Peyer's patch (tissue), 4 donors: ENCODE data around the gene CHTOP. TPM values are rescaled to one million over a fixed set of nuclear protein-coding genes. Genes with fewer than 3 reads are reported as not detected.

ENCODE experiments used
- DNase-seq, 3 donors: peaks; one replicate each; pipeline ENCODE4 v3.0.0-alpha.2; 2017 to 2019
- H3K27ac ChIP-seq, 4 donors: fragments of 200-600 bp; sonication (generic); one replicate each; pipeline ENCODE4 v1.5.1; 2016 to 2019
- H3K27me3 ChIP-seq, 2 donors: fragments of 200-600 bp; sonication (generic); one replicate each; pipeline ENCODE4 v1.5.1; 2019
- H3K36me3 ChIP-seq, 3 donors: fragments of 200-600 bp; sonication (generic); one replicate each; pipeline ENCODE4 v1.5.1; 2016 to 2019
- H3K4me1 ChIP-seq, 4 donors: fragments of 200-600 bp; sonication (generic); one replicate each; pipeline ENCODE4 v1.5.1; 2016 to 2019
- H3K4me3 ChIP-seq, 4 donors: fragments of 200-600 bp; sonication (generic); 1 replicate in 3 of 4; 2 replicates in 1 of 4; pipeline ENCODE4 v1.5.1; 2016 to 2019; ENCODE audit warnings: mild to moderate bottlenecking in 1 of 4
- H3K9me3 ChIP-seq, 4 donors: fragments of 200-600 bp; sonication (generic); one replicate each; pipeline ENCODE4 v1.5.1; 2016 to 2019; ENCODE audit warnings: mild to moderate bottlenecking in 1 of 4
- POLR2A ChIP-seq, 2 donors: fragments of 450-650 bp; IDR thresholded peaks; one replicate each; pipeline ENCODE4 v1.5.1; 2017; ENCODE audit warnings: antibody characterized with exemption in 2 of 2, mild to moderate bottlenecking in 2 of 2, moderate library complexity in 2 of 2
- total RNA-seq, 4 donors: library from RNA; depleted of rRNA; stranded (reverse); fragments of >200 nt; gene quantifications; one replicate each; pipeline ENCODE4 v1.1.0, GENCODE V29; 2016
- TF ChIP-seq, protein P1 (sequence below), 6 experiments: fragments of 450-650 bp in 4 of 6; fragments of 200-600 bp in 2 of 6; sonication (generic) in 1 of 6; IDR thresholded peaks; one replicate each; pipeline ENCODE4 v1.5.1; 2017 to 2019; ENCODE audit warnings: antibody characterized with exemption in 6 of 6, mild to moderate bottlenecking in 3 of 6, moderate library complexity in 1 of 6

Gene CHTOP
- total RNA-seq, 4 donors from 2014 or later = 53.8 to 80.8 (median 68.7) TPM

DNA sequence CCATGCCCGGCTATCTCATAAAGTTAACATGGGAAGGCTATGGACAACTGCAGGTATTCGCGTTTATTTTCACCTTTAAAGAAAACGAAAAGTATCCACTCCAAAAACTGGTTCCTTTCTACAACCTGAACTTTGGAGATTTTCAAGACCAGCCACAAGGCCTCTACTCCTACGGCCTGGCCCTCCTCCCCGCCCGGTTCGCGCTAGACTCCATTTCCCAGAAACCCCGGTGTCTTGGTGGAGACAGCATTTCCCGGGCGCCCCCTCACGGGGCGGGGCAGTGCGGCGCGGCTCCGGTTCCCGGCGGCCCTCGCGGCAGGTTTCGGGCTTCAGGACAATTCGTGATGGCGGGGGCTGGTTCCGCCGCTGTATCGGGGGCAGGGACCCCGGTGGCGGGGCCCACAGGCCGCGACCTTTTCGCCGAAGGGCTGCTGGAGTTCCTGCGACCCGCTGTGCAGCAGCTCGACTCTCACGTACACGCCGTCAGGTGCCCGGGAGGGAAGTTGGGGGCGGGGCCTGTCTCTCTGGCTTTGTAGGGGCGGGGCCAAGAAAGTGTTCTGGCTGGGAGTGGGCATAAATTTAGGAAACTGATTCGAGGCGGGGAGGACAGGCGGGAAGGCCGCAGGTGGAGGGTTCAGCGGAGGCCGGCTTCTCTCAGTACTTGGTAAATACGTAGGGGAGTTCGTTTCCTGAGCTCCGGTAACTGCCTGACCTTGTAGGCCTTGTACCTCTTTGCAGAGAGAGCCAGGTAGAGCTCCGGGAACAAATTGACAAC lies 24.7 kb downstream of the CHTOP start, which contains the start of gene SNAPIN:
Gene SNAPIN, plus strand, starts transcription at position 304 of the 775 bp plus-strand sequence. Its CDS starts 41 bp downstream, at position 345.
- TF ChIP-seq POLR2A (IDR thresholded peaks at IDR 0.05) = peak; percentile 54 to 60
- TF ChIP-seq, protein P1, sequence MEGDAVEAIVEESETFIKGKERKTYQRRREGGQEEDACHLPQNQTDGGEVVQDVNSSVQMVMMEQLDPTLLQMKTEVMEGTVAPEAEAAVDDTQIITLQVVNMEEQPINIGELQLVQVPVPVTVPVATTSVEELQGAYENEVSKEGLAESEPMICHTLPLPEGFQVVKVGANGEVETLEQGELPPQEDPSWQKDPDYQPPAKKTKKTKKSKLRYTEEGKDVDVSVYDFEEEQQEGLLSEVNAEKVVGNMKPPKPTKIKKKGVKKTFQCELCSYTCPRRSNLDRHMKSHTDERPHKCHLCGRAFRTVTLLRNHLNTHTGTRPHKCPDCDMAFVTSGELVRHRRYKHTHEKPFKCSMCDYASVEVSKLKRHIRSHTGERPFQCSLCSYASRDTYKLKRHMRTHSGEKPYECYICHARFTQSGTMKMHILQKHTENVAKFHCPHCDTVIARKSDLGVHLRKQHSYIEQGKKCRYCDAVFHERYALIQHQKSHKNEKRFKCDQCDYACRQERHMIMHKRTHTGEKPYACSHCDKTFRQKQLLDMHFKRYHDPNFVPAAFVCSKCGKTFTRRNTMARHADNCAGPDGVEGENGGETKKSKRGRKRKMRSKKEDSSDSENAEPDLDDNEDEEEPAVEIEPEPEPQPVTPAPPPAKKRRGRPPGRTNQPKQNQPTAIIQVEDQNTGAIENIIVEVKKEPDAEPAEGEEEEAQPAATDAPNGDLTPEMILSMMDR (IDR thresholded peaks at IDR 0.05) = peak in 4 of 6 experiments; percentile 7 to 33 (median 24)
- H3K27ac ChIP-seq = peak within 1 kb of the TSS; percentile 89 to 96 (median 95)
- H3K36me3 ChIP-seq = peaks cover 0 to 31% (median 0%) of the 10 kb centered on the region in 3 donors
- H3K4me3 ChIP-seq = peak within 1 kb of the TSS; percentile 68 to 89 (median 80)
- H3K9me3 ChIP-seq = no peaks in the 10 kb centered on the region
- no peaks in the 10 kb centered on the region for H3K27me3 ChIP-seq
- peak; percentile 93 to 96 (median 95) for DNase-seq
- H3K4me1 ChIP-seq = peaks cover 0 to 9% (median 0%) of the 10 kb centered on the region in 4 donors

DNA sequence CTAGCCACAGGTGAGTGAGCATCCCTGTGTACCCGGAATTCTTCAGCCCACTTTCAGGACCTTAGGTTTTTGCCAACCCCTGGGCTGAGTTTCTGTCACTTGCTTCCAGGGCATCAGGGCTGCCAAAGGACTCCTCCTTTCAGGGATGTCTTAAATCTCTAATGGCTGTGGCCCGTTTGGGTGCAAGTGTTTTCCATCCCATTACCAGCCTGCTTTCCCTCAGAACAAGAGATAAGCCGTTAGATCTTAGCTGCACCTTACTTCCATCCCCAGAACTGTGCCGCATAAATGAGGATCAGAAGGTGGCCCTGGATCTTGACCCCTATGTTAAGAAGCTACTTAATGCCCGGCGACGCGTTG lies 25.3 kb downstream of the CHTOP start:
- DNase-seq = no peak
- no peak for TF ChIP-seq POLR2A (IDR thresholded peaks at IDR 0.05)
- TF ChIP-seq, protein P1 (IDR thresholded peaks at IDR 0.05) = no peak

DNA sequence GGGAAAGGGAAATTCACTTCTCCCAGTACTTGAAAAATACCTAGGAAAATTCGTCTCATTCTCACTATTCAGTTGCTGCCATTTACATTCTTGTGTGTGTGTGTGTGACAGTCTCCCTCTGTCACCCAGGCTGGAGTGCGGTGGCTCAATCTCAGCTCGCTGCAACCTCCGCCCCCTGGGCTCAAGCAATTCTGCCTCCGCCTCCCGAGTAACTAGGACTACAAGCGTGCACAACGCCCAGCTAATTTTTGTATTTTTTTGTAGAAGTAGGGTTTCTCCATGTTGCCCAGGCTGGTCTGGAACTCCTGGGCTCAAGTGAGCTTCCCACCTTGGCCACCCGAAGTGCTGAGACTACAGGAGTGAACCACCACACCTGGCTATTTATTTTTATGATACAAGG lies 25.8 kb downstream of the CHTOP start:
- Histone ChIP-seq H3K9me3 (no peaks in the 10 kb centered on the region), H3K27ac (peak overlapping the region in 1 of 4 donors; percentile 95), H3K4me1 (peaks cover 0 to 9% (median 0%) of the 10 kb centered on the region in 4 donors), H3K27me3 (no peaks in the 10 kb centered on the region), H3K4me3 (peak overlapping the region; percentile 68 to 89 (median 80)), H3K36me3 (peaks cover 0 to 41% (median 0%) of the 10 kb centered on the region in 3 donors)
- DNase-seq = peak in 1 of 3 donors; percentile 46
- TF ChIP-seq POLR2A (IDR thresholded peaks at IDR 0.05) = no peak
- TF ChIP-seq, protein P1 (IDR thresholded peaks at IDR 0.05) = no peak

More for the DNA sequence above, 25.3 kb downstream of the CHTOP start:
- Histone ChIP-seq H3K27ac (peak overlapping the region; percentile 89 to 96 (median 95)), H3K9me3 (no peaks in the 10 kb centered on the region), H3K36me3 (peaks cover 0 to 36% (median 0%) of the 10 kb centered on the region in 3 donors), H3K4me3 (peak overlapping the region; percentile 68 to 89 (median 80)), H3K4me1 (peaks cover 0 to 9% (median 0%) of the 10 kb centered on the region in 4 donors), H3K27me3 (no peaks in the 10 kb centered on the region)

DNA sequence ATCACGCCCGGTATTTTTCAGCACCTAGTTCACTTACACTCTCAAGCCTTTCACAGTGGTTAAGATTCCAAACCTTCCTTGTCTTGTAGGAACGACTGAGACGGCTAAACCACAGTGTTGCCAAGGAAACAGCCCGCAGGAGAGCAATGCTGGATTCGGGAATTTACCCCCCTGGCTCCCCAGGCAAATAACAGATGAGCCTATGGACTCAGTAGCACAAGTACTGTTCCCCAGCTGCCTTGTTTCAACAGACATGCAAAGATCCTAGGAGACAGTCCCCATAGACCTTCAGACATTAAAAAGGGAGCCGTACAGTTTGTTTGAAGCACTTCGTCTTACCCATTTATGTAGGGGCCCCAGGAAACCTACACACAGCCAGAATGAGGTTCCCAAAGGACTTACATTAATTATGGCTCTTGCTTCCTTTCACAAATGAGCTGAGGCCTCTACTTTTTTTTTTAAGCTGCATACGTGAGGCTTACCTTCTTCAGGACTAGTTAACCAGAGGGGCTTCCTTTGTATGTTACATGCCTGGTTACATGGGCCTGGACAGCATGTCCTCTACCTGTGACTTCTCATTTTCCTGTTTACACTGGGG lies 27.3 kb downstream of the CHTOP start:
- Histone ChIP-seq H3K27ac (no peak overlapping the region), H3K9me3 (no peaks in the 10 kb centered on the region), H3K36me3 (peaks cover 0 to 57% (median 0%) of the 10 kb centered on the region in 3 donors), H3K27me3 (no peaks in the 10 kb centered on the region), H3K4me1 (peaks cover 0 to 9% (median 0%) of the 10 kb centered on the region in 4 donors), H3K4me3 (no peak overlapping the region)
- no peak for TF ChIP-seq POLR2A (IDR thresholded peaks at IDR 0.05)
- TF ChIP-seq, protein P1 (IDR thresholded peaks at IDR 0.05) = no peak
- DNase-seq = peak in 1 of 3 donors; percentile 6

DNA sequence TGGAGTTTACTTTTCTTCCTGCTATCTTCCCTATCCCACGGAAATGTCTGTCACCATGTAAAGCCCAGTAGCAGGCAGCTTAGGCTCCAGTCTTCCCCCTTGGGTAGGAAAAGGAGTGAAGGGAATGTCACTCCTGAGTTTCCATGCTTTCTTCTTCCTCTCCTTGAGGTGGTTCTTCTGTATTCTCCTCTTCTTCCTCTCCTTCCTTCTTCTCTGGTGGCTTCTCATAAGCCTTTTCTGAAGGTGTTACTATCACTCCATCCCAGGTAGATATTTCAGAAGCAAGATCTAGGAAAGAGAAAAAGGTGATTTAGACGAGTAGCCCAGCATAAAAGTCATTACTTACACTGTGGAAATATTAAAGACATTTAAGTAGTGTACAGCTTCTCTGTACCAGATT lies 28.4 kb downstream of the CHTOP start:
- Histone ChIP-seq H3K4me1 (peaks cover 0 to 9% (median 0%) of the 10 kb centered on the region in 4 donors), H3K27ac (no peak overlapping the region), H3K9me3 (no peaks in the 10 kb centered on the region), H3K36me3 (peaks cover 0 to 67% (median 3%) of the 10 kb centered on the region in 3 donors), H3K4me3 (no peak overlapping the region), H3K27me3 (no peaks in the 10 kb centered on the region)
- no peak for DNase-seq
- TF ChIP-seq, protein P1 (IDR thresholded peaks at IDR 0.05) = no peak
- no peak for TF ChIP-seq POLR2A (IDR thresholded peaks at IDR 0.05)
